ENCODE measurements around the gene PSD4.

GRCh38 chr2:113245276-113245711 is 71.5 kb downstream of the PSD4 start:
- TF ChIP-seq BHLHE40 (IDR thresholded peaks at IDR 0.05; ENCODE audit: low read depth, low read length): no peak
- TF ChIP-seq CTCF (IDR thresholded peaks at IDR 0.05): no peak
- TF ChIP-seq EP300 (IDR thresholded peaks at IDR 0.05): no peak
- TF ChIP-seq RCOR1 (IDR thresholded peaks at IDR 0.05; ENCODE audit: low read depth, low read length): no peak
- TF ChIP-seq POLR2AphosphoS2 (conservative IDR thresholded peaks at IDR 0.05; ENCODE audit: low read length): no peak
- TF ChIP-seq E2F6 (IDR thresholded peaks at IDR 0.05; ENCODE audit: borderline replicate concordance, low read depth): no peak

Data from A549 (cell line).